Hepatic stellate cell (primary cell): ENCODE measurements around the gene LGALS9.
"Not testable (repeated sequence)": the region's sequence is repeated elsewhere in the genome, so short reads cannot be mapped to it uniquely, and the experiment has no call there.

ENCODE experiments used
- DNase-seq: peaks from one replicate; pipeline ENCODE4 v3.0.0; 2011; ENCODE audit warnings: low spot score

LGALS9 gene

GRCh38 chr17:27603880-27604794, 26.9 kb upstream of the LGALS9 start:
- DNase-seq, result no peak

GRCh38 chr17:27605409-27605808, 25.6 kb upstream of the LGALS9 start:
- no peak for DNase-seq

DNA sequence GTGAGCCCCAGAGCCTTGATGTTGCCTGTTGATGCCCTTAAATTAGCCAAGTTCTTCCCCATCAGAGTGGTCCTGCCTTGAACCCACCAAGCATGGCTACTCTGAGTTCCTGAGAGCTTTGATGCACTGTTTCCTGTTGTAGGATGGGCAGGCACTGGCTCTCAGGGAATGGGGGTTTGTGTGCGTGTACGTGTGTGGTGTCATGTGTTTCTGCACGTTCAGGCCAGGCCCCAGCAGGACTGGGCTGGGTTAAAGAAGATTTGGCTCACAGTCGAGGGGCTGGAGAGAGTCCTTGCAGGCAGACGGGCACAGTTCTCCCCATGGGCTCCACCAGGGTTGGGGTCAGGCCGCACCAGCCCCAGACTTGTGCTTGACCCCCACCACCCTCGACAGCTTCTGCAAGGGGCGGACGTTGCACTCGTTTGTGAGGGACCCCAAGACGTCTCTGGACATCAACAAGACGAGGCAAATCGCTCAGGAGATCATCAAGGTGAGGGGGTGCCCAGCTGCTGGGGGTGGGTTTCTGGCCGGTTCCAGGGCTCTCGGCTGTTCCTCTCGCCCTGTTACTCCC, 23.4 kb upstream of the LGALS9 start:
- DNase-seq, result no peak

DNA sequence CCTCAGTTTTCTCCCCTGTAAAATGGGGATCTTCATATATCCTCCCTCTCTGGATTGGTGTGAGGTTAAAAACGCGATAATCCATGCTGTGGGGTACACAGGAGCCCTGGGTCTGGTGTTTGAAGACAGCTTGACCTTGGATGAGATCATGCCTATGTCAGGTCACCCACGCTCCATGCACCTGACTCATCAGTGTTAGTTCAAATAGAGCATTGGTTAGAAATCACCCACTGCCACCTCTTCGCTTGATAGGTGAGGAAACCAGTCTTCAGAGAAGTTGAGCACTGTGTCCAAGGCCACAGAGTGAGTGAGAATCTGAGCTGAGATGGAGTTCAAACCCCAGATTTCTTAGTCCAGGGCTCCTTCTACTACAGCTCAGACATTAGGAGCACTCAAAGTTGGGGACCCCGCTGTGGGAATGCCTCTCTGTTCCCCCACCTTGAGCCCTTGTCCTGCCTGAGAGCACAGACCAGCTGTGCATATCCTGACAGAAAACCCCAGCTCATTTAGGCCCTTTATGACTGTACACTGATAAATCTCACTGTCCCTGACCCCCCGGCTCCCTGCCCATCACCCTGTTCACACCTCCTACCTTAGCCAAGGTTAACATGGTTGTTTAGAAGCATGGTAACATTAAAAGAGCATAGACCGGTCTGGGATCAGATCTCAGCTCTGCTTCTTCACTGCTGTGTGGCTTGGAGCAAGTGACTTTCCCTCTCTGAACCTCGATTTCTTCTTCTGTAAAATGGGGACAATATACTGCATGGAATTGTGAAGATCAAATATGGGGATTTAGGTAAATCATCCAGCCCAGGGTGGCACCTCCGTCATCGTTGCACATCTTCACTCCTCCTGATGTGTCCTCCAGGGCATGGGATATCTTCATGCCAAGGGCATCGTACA, 22.4 kb upstream of the LGALS9 start:
- no peak for DNase-seq

- DNase-seq, result peak; percentile 58
Measured at GRCh38 chr17:27609611-27610303, 21.2 kb upstream of the LGALS9 start.

- no peak for DNase-seq
Measured at GRCh38 chr17:27610304-27610677, 20.7 kb upstream of the LGALS9 start.

DNA sequence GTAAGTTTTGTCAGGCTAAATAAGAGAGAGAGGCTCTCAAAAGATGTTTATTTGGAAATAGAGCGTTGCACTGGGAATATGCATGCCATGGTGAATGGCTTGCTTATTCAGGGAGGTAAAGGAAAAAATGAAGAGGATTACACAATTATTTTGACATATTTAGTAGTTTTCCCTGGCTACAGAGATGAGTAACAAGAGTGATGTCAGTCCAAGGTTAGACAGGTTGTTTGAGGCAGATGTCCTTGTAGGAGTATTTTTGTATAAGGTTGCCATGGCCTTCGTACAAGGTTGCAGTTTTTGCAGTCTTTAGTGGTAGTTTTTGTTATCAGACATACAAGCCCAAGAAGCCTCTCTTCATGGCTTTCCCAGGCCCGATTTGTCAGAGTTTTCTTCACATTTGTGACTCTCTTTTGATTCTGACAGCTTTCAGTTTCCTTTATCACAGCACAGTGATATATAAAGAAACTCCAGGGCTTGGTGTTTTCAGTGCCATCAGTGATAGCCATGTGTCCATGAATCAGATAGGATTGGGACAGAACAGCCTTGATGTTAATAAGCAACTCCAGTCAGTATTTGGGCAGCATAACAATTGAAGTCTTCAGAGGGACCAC, 18.7 kb upstream of the LGALS9 start:
- DNase-seq, result no peak

DNA sequence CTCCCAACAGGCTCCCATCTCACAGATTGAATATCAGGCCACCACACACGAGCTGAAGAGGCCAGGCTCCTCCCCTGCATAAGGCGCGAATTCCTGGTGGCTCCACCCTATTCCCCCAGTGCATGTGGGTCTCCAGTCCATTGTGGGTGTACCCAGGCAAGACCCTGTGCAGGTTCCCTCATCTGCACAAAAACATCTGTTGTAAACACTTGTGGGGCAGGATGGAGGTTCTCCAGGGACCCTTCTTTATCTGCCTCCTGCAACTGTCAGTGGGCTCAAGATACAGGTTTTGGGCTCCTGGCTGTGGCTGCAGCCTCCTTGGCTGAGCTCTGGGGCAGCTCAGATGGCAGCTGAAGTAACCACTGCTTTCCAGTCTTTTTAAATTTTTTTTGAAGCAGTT, 17.6 kb upstream of the LGALS9 start:
- no peak for DNase-seq

DNA sequence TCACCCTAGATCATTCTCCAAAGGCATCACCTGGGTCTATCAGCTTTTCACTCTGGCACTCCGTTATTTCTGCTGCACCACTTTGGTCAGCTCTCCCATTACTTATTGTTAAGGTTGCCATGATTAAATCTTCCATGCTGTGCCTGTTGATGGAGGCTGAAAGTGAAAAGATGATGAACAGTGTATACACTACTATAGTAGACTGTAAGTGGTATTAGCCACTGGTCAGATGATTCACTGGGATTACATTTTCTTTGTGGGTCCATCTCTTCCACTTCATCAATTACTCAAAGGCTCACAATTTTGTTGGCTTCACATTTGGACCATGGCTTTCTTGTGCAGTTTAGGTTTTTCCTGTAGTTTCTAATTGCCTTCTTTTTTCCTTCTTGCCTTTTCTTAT, 15.9 kb upstream of the LGALS9 start:
- no peak for DNase-seq

DNA sequence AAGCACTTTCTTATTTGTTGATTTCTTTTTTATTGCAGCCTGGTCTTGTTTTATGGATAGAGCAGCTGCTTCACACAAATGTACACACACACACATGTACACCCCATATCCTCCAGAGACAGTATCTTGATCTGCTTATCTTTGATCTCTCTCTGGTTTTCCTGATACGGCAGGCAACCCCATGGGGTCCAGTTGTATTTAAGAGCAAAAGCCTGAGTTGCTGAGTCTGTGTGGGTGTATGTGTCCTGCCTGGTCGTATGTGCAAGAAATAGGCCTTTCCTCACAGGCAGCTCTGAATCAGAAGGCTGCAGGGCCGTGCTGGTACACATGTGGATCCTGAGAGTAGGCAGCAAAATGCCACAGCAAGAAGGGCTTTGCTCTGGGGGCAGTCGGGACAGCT, 14.6 kb upstream of the LGALS9 start:
- no peak for DNase-seq

GRCh38 chr17:27618417-27618816, 12.6 kb upstream of the LGALS9 start:
- no peak for DNase-seq

DNA sequence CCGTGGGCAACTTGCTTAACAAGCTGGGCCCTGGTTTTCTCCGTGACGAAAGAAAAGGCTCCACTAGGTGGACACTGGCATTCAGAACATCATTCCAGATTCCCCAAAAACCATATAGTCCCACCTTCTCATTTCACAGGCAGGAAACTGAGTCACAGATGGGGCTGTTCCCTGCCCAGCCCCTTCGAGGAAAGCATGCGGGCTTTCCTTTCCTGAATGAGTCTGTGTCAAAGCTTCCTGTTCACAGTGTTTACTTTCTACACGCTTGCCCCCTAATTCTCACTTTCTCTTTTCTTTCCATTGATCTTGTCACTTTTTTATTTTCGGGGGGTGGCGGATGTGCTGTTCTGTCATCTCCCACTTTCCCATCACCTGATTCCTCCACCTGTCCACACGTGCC, 10.3 kb upstream of the LGALS9 start:
- DNase-seq, result no peak

GRCh38 chr17:27621536-27621935, 9.5 kb upstream of the LGALS9 start:
- no peak for DNase-seq

GRCh38 chr17:27621942-27622559, 8.9 kb upstream of the LGALS9 start:
- no peak for DNase-seq

GRCh38 chr17:27622986-27623385, 8.0 kb upstream of the LGALS9 start:
- no peak for DNase-seq

- no peak for DNase-seq
Measured at GRCh38 chr17:27623614-27624013, 7.4 kb upstream of the LGALS9 start.

- DNase-seq, result no peak
Measured at GRCh38 chr17:27624539-27624938, 6.4 kb upstream of the LGALS9 start.

- no peak for DNase-seq
Measured at GRCh38 chr17:27625856-27626255, 5.1 kb upstream of the LGALS9 start.

- no peak for DNase-seq
Measured at GRCh38 chr17:27627514-27627913, 3.5 kb upstream of the LGALS9 start.

- no peak for DNase-seq
Measured at GRCh38 chr17:27628376-27628775, 2.6 kb upstream of the LGALS9 start.

- not testable (repeated sequence) for DNase-seq
Measured at GRCh38 chr17:27629260-27629659, 1.7 kb upstream of the LGALS9 start.
